ENCODE measurements around the gene MBL2. TPM values are rescaled to one million over a fixed set of nuclear protein-coding genes. Genes with fewer than 3 reads are reported as not detected.

MBL2 gene
- total and polyA plus RNA-seq, 4 donors = 36.2 to 222 (median 105) TPM

- Histone ChIP-seq H3K9ac (ENCODE audit: low read depth in 1 of 2, low read length in 2 of 2) (no peak overlapping the region), H3K4me1 (ENCODE audit: control insufficient read depth in 4 of 4, insufficient read depth in 4 of 4, low read length in 3 of 4) (no peaks in the 10 kb centered on the region), H3K9me3 (ENCODE audit: control insufficient read depth in 4 of 4, low read length in 3 of 4) (no peaks in the 10 kb centered on the region), H3K27me3 (ENCODE audit: control insufficient read depth in 4 of 4, insufficient read depth in 4 of 4, low read length in 3 of 4) (no peaks in the 10 kb centered on the region), H3K27ac (ENCODE audit: low read depth in 1 of 2, low read length in 2 of 2) (no peak overlapping the region), H3K4me3 (ENCODE audit: low read depth in 1 of 3, low read length in 3 of 3) (no peak overlapping the region), H3K36me3 (ENCODE audit: control insufficient read depth in 4 of 4, insufficient read depth in 3 of 4, low read depth in 1 of 4, low read length in 3 of 4) (no peaks in the 10 kb centered on the region)
- DNase-seq (ENCODE audit: low spot score) = no peak
- TF ChIP-seq NR2F2 (IDR thresholded peaks at IDR 0.05) = no peak
- TF ChIP-seq, protein P1, sequence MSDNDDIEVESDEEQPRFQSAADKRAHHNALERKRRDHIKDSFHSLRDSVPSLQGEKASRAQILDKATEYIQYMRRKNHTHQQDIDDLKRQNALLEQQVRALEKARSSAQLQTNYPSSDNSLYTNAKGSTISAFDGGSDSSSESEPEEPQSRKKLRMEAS (IDR thresholded peaks at IDR 0.05) = no peak
- TF ChIP-seq ATF3 (IDR thresholded peaks at IDR 0.05) = no peak
- TF ChIP-seq RAD21 (IDR thresholded peaks at IDR 0.05) = no peak
- TF ChIP-seq HNF4G (IDR thresholded peaks at IDR 0.05) = no peak
Observed at GRCh38 chr10:52811776-52812175, 39.2 kb upstream of the MBL2 start.

DNA sequence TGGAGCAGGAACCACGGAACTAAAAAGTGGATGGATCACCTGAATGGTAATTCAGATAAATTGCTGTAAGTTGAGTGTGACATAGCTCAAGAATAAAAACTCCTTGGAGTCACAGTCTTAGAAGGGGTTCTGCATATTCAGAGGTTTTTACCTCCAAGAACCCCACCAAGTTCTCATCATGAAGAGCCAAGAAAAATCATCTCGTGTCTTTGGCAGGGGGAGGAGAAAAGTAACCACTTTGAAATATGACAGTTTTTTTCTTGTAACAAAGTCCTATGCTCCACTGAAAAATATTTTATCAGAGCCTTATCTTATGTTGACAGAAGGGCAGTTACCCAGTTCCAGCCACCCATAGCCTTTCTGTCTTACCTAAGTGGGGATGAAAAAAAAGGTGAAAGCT, 38.2 kb upstream of the MBL2 start:
- WGBS = 83% methylated on average over 2 of the region's 2 CpGs
- Histone ChIP-seq H3K4me3 (ENCODE audit: low read depth in 1 of 3, low read length in 3 of 3) (no peak overlapping the region), H3K27ac (ENCODE audit: low read depth in 1 of 2, low read length in 2 of 2) (no peak overlapping the region), H3K9me3 (ENCODE audit: control insufficient read depth in 4 of 4, low read length in 3 of 4) (no peaks in the 10 kb centered on the region), H3K27me3 (ENCODE audit: control insufficient read depth in 4 of 4, insufficient read depth in 4 of 4, low read length in 3 of 4) (no peaks in the 10 kb centered on the region), H3K9ac (ENCODE audit: low read depth in 1 of 2, low read length in 2 of 2) (no peak overlapping the region), H3K36me3 (ENCODE audit: control insufficient read depth in 4 of 4, insufficient read depth in 3 of 4, low read depth in 1 of 4, low read length in 3 of 4) (no peaks in the 10 kb centered on the region), H3K4me1 (ENCODE audit: control insufficient read depth in 4 of 4, insufficient read depth in 4 of 4, low read length in 3 of 4) (no peaks in the 10 kb centered on the region)
- no peak for TF ChIP-seq ATF3 (IDR thresholded peaks at IDR 0.05)
- TF ChIP-seq HNF4A (conservative IDR thresholded peaks at IDR 0.05) = no peak
- no peak for TF ChIP-seq FOXA1 (IDR thresholded peaks at IDR 0.05)
- no peak for TF ChIP-seq TAF1 (conservative IDR thresholded peaks at IDR 0.05)
- TF ChIP-seq HNF4G (IDR thresholded peaks at IDR 0.05) = no peak
- TF ChIP-seq, protein P1 (IDR thresholded peaks at IDR 0.05) = no peak
- no peak for TF ChIP-seq NR2F2 (IDR thresholded peaks at IDR 0.05)
- no peak for TF ChIP-seq SP1 (IDR thresholded peaks at IDR 0.05)
- no peak for DNase-seq (ENCODE audit: low spot score)

- Histone ChIP-seq H3K4me1 (ENCODE audit: control insufficient read depth in 4 of 4, insufficient read depth in 4 of 4, low read length in 3 of 4) (no peaks in the 10 kb centered on the region), H3K9ac (ENCODE audit: low read depth in 1 of 2, low read length in 2 of 2) (no peak overlapping the region), H3K4me3 (ENCODE audit: low read depth in 1 of 3, low read length in 3 of 3) (no peak overlapping the region), H3K27me3 (ENCODE audit: control insufficient read depth in 4 of 4, insufficient read depth in 4 of 4, low read length in 3 of 4) (no peaks in the 10 kb centered on the region), H3K27ac (ENCODE audit: low read depth in 1 of 2, low read length in 2 of 2) (no peak overlapping the region), H3K36me3 (ENCODE audit: control insufficient read depth in 4 of 4, insufficient read depth in 3 of 4, low read depth in 1 of 4, low read length in 3 of 4) (no peaks in the 10 kb centered on the region), H3K9me3 (ENCODE audit: control insufficient read depth in 4 of 4, low read length in 3 of 4) (no peaks in the 10 kb centered on the region)
- DNase-seq (ENCODE audit: low spot score) = no peak
- 66% methylated on average over 2 of the region's 2 CpGs for WGBS
- TF ChIP-seq NR2F2 (IDR thresholded peaks at IDR 0.05) (no peak), EGR1 (IDR thresholded peaks at IDR 0.05; ENCODE audit: low read depth in 2 of 2) (no peak), RXRA (IDR thresholded peaks at IDR 0.05) (no peak), ZBTB33 (IDR thresholded peaks at IDR 0.05) (no peak), JUND (IDR thresholded peaks at IDR 0.05) (no peak)
- TF ChIP-seq, protein P1 (IDR thresholded peaks at IDR 0.05) = no peak
Observed at GRCh38 chr10:52807803-52808202, 35.2 kb upstream of the MBL2 start.
